GM23248 (cell line): ENCODE results near the gene ARMH4.

Experiments used
- EZH2 ChIP-seq: fragments of 200-600 bp; sonication (generic); IDR thresholded peaks from 2 replicates; pipeline ENCODE4 v1.6.1; 2018; ENCODE audit warnings: antibody characterized with exemption, mild to moderate bottlenecking; ENCODE audit not compliant: insufficient read depth, poor library complexity, severe bottlenecking
- EZH2phosphoT487 ChIP-seq: fragments of 200-600 bp; sonication (generic); IDR thresholded peaks from 2 replicates; pipeline ENCODE4 v1.6.1; 2018; ENCODE audit warnings: antibody characterized with exemption, moderate library complexity, mild to moderate bottlenecking, low read depth; ENCODE audit not compliant: insufficient read depth

- no peak for TF ChIP-seq EZH2
- TF ChIP-seq EZH2phosphoT487: no peak
Measured at GRCh38 chr14:58151133-58152013, 640 bp downstream of the ARMH4 start.
